Activated naive CD4-positive, alpha-beta T cell treated with anti-CD3 and anti-CD28 coated beads, Interleukin-2, amount 10 ng/mL, durations not matched to agents 7 days and 5 days (primary cell): ENCODE data around the gene CENPX.
"Not testable (repeated sequence)": the region's sequence is repeated elsewhere in the genome, so short reads cannot be mapped to it uniquely, and the experiment has no call there.

Experiments
- CTCF ChIA-PET: fragments of 350-600 bp; sonication (Branson Sonifier 250); formaldehyde crosslinking; loops from one replicate; lab custom pipeline; 2021; ENCODE audit warnings: antibody characterized with exemption; lab: Charles Lee
- DNase-seq: peaks from one replicate; pipeline ENCODE4 v3.0.0-alpha.2; 2020
- H3K27ac Mint-ChIP-seq: one replicate; pipeline ENCODE4 v1.8.0; 2021; ENCODE audit warnings: mild to moderate bottlenecking, moderate library complexity, mixed read lengths
- H3K27me3 Mint-ChIP-seq: one replicate; pipeline ENCODE4 v1.8.0; 2021; ENCODE audit warnings: mild to moderate bottlenecking, mixed read lengths
- H3K36me3 Mint-ChIP-seq: one replicate; pipeline ENCODE4 v1.8.0; 2021; ENCODE audit warnings: mixed read lengths
- H3K4me1 Mint-ChIP-seq: one replicate; pipeline ENCODE4 v1.8.0; 2021; ENCODE audit warnings: mixed read lengths
- H3K4me3 Mint-ChIP-seq: one replicate; pipeline ENCODE4 v1.8.0; 2021; ENCODE audit warnings: mild to moderate bottlenecking, moderate library complexity, mixed read lengths
- H3K9me3 Mint-ChIP-seq: one replicate; pipeline ENCODE4 v1.8.0; 2021; ENCODE audit warnings: mixed read lengths

CENPX gene

DNA sequence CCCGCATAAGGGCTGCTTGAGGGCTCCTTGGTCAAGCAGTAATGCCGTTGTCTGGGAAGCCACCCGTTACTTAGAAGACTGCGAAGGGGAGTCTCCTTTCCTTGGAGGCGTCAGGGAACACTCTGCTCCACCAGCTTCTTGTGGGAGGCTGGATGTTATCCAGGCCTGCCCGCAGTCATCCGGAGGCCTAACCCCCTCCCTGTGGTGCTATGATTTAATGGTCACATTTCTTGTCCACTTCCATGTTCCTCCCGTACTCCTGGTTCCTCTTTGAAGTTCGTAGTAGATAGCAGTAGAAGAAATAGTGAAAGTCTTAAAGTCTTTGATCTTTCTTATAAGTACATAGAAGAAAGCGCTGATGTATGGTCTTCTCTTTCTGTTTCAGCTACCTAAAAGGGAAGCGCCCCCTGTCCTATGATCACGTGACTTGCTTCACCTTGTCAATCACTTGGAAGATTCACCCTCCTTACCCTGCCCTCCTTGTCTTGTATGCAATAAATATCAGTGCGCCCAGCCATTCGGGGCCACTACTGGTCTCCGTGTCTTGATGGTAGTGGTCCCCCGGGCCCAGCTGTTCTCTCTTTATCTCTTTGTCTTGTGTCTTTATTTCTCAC lies 16.2 kb upstream of the CENPX start:
- Mint-ChIP-seq H3K27me3 (peaks cover 18% of the 10 kb centered on the region), H3K4me1 (peaks cover 28% of the 10 kb centered on the region)
- CTCF ChIA-PET, result interaction anchor here (0.9 to 1.3 kb wide), 2 partner anchors 8 to 17 kb away, joined by 3 to 4 read pairs; no protein-coding TSS in a partner anchor
- not testable (repeated sequence) for H3K36me3 Mint-ChIP-seq, H3K4me3 Mint-ChIP-seq, DNase-seq, H3K27ac Mint-ChIP-seq, H3K9me3 Mint-ChIP-seq

DNA sequence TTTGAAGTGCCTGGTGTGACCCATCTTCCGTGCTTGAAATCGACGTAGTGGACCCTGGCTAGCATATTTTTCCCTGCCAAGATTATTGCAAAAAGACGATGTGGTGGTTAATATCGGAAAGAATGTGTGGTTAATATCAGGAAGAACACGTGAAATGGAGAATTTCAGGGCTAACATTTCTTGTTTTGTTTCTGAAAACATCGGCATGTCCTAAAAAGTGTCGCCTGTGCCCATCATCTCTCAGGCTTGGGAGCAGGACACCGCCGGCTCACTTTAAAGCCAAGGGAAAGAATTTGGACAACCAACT lies 15.2 kb upstream of the CENPX start:
- Mint-ChIP-seq H3K4me3 (peak overlapping the region; percentile 87), H3K27ac (peak overlapping the region; percentile 98), H3K27me3 (peaks cover 24% of the 10 kb centered on the region), H3K9me3 (no peaks in the 10 kb centered on the region), H3K4me1 (peaks cover 28% of the 10 kb centered on the region), H3K36me3 (peaks cover 4% of the 10 kb centered on the region)
- CTCF ChIA-PET, result interaction anchor here (0.7 to 1.5 kb wide), 12 partner anchors 10 to 198 kb away, joined by 3 to 10 read pairs (median 4); partner anchors contain the start of genes CENPX, LRRC45, MAFG and NOTUM
- DNase-seq, result no peak

DNA sequence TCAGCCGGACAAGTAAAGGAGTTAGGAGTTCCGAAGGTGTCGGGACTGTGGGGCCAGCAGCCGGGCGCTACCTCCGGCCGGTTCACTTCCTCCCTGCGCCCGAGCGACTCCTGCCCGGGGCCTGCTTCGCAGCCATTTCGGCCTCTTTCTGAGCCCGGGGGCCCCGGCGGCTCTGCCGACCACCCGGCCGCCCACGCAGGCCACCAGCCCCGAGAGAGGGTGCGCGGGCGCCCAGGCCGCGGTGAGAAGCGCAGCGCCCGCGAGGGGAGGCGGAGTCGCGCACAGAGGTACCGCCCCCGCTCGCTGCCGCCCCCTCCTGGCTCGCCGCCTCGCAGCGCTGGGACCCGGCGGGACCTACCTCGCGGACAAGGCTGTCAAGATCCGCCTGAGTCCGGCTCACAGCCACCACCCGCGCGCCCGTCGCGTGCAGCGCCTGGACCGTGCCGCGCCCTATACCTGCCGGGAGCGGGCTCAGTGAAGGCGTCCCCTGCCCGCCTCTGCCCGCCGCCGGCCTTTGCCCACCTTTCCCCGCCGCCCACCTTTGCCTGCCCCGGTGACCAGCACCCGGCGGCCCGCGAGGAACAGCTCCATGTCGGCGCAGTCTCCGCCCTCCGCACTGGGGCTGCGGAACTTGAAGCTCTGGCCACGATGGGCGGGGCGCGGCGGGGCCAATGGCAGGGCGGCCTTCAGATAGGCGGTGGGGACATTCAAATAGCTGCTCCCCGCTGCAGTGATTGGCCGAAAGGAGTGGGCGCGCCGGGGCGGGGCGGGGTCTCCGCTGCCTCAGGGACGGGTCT lies 14.6 kb upstream of the CENPX start, which contains the start of gene DCXR:
TSS of gene DCXR (minus strand) at position 606 of the 797 bp plus-strand sequence. CDS start at position 591, 15 bp downstream.
- CTCF ChIA-PET, result interaction anchor here (0.7 to 1.5 kb wide), 13 partner anchors 10 to 198 kb away, joined by 3 to 10 read pairs (median 4); partner anchors contain the start of genes CENPX, LRRC45, MAFG and NOTUM
- Mint-ChIP-seq H3K27me3 (peaks cover 30% of the 10 kb centered on the region), H3K36me3 (peaks cover 4% of the 10 kb centered on the region), H3K4me1 (peaks cover 28% of the 10 kb centered on the region), H3K27ac (peak within 1 kb of the TSS; percentile 98), H3K4me3 (peak within 1 kb of the TSS; percentile 87), H3K9me3 (no peaks in the 10 kb centered on the region)
- peak; percentile 99 for DNase-seq

DNA sequence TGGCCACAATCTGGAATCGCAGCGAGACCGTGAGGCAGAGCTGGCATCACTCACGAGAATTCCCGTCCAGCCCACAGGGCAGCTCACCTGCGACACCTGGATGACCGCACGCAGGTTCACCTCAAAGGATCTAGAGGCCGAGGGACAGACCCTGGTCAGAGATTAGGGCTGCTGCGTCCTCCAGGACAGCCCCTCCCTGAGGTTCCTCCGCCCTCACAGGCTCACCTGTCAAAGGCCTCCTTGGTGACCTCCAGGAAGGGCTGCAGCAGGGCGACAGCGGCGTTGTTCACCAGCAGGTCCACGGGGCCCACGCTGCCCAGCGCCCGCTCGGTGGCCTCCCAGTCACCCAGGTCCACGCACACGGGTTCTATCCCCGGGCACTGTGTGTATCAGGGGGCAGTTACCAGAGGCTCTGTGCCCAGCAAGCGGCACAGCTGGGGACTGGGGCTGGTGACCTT lies 14.0 kb upstream of the CENPX start:
- Mint-ChIP-seq H3K36me3 (peaks cover 4% of the 10 kb centered on the region), H3K27ac (peak overlapping the region; percentile 52), H3K27me3 (peaks cover 32% of the 10 kb centered on the region), H3K4me1 (peaks cover 28% of the 10 kb centered on the region), H3K4me3 (peak overlapping the region; percentile 87), H3K9me3 (no peaks in the 10 kb centered on the region)
- CTCF ChIA-PET, result interaction anchor here (1.1 kb wide), 1 partner anchor 14 kb away, joined by 3 read pairs; no protein-coding TSS in a partner anchor
- DNase-seq, result no peak

DNA sequence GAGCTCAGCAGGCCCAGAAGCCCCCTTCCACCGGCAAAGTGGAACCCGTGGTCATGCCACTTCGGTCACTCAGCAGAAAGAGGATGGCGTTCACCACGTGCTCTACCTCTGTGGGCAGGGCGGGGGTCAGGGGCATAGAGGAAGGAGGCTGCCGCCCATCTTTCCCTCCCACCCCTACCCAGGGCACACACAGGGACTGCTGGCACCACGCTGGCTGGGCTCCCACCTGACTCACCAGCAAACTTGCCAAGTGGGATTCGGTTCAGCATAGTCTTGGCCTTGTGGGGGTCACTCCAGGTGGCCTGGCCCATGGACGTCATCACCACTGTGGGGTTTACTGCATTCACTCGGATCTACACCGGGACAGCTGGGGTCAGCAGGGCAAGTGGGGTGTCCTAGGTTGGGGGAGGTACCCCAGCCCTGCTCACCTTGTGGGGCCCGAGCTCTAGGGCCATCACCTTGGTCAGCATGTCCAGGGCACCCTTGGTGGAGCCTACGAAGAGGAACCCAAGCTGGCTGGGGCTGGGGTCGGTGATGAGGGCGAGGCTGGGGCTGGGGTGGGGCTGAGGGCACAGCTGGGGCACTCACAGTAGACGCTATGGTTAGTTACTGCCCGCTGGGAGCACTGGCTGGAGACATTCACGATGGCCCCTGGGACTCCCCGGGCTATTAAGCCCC lies 13.4 kb upstream of the CENPX start:
- CTCF ChIA-PET, result interaction anchor here (1.1 kb wide), 1 partner anchor 14 kb away, joined by 3 read pairs; no protein-coding TSS in a partner anchor
- no peaks in the 10 kb centered on the region for H3K9me3 Mint-ChIP-seq
- DNase-seq, result no peak
- H3K27ac Mint-ChIP-seq, result no peak overlapping the region
- H3K4me1 Mint-ChIP-seq, result peaks cover 28% of the 10 kb centered on the region
- peak overlapping the region; percentile 87 for H3K4me3 Mint-ChIP-seq
- H3K27me3 Mint-ChIP-seq, result peaks cover 27% of the 10 kb centered on the region
- peaks cover 4% of the 10 kb centered on the region for H3K36me3 Mint-ChIP-seq

DNA sequence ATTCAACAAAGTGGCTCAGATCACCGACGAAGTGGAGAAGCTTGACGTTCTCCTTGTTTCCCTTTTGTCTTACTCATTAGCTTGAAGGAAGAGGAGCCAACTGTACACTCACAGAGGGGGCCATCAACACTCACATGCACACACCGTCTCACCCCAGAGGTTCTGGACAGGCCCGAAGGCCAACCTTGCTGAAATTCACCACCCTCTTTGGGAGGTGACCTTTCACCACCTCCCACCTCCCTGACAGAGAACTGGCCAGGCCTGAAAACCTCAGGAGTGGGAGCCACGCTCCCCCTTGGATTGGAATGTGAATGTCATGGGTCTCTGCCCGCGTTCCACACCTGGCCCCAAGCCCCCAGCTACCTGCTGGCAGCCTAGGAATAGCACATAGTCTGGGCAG lies 12.8 kb upstream of the CENPX start:
- Mint-ChIP-seq H3K27me3 (peaks cover 25% of the 10 kb centered on the region), H3K4me1 (peaks cover 30% of the 10 kb centered on the region), H3K9me3 (no peaks in the 10 kb centered on the region), H3K27ac (peak overlapping the region; percentile 67), H3K4me3 (peak overlapping the region; percentile 87), H3K36me3 (peaks cover 4% of the 10 kb centered on the region)
- no peak for DNase-seq
- CTCF ChIA-PET, result no interaction called here

DNA sequence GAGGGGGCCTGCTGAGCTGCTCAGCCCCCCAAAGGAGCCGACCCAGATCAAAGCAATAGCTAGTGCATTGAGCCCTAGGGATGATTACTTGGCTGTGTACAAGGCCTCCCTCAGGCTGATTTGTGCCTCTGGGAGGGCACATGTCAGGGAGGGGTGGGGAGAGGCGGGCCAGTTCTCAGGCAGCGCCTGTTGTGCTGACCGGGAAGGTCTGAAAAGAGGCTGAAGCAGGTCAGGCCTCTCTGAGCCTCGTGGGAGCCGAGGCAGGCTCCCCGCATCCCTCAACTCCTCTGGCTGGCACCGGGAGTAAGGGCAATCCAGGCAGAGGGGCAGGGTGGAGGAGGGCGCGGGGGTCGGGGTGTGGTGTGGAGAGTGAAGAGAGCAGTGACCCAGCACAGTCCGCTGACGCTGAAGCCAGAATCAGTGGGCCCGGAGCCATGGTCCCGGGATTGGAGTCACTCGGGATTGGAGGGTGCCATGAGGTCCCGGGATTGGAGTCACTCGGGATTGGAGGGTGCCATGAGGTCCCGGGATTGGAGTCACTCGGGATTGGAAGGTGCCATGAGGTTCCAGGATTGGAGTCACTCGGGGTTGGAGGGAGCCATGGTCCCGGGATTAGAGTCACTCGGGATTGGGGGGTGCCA lies 11.8 kb upstream of the CENPX start:
- H3K4me3 Mint-ChIP-seq, result no peak overlapping the region
- H3K27me3 Mint-ChIP-seq, result peaks cover 20% of the 10 kb centered on the region
- H3K27ac Mint-ChIP-seq, result no peak overlapping the region
- H3K9me3 Mint-ChIP-seq, result no peaks in the 10 kb centered on the region
- no peak for DNase-seq
- peaks cover 33% of the 10 kb centered on the region for H3K4me1 Mint-ChIP-seq
- CTCF ChIA-PET, result no interaction called here
- peaks cover 6% of the 10 kb centered on the region for H3K36me3 Mint-ChIP-seq

DNA sequence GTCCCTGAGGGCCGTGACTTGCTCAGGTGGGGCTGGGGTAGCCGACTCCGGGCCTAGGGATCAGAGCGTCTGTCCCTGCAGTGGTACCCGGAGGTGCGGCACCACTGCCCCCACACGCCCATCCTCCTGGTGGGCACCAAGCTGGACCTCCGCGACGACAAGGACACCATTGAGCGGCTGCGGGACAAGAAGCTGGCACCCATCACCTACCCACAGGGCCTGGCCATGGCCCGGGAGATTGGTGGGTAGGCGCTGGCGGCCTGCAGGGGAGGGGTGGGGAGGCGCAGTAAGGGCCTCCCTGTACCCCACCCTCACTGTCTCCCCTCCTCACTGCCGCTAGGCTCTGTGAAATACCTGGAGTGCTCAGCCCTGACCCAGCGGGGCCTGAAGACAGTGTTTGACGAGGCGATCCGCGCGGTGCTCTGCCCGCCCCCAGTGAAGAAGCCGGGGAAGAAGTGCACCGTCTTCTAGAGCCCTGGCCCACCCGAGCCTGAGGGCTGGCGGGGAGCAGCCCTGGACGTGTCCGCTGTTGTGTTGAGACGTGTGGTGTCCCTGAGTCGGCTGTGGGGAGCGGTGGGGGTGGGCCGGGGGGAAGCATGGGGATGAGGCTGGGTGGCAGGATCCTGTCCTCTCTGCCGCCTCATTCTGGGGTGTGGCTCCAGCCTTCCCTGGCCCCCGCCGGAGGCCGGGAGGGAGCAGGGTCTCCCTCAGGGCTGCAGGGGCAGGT lies 10.8 kb upstream of the CENPX start:
- Mint-ChIP-seq H3K27me3 (peaks cover 18% of the 10 kb centered on the region), H3K4me1 (peaks cover 26% of the 10 kb centered on the region), H3K9me3 (no peaks in the 10 kb centered on the region), H3K36me3 (peaks cover 11% of the 10 kb centered on the region), H3K27ac (no peak overlapping the region), H3K4me3 (no peak overlapping the region)
- CTCF ChIA-PET, result no interaction called here
- no peak for DNase-seq

DNA sequence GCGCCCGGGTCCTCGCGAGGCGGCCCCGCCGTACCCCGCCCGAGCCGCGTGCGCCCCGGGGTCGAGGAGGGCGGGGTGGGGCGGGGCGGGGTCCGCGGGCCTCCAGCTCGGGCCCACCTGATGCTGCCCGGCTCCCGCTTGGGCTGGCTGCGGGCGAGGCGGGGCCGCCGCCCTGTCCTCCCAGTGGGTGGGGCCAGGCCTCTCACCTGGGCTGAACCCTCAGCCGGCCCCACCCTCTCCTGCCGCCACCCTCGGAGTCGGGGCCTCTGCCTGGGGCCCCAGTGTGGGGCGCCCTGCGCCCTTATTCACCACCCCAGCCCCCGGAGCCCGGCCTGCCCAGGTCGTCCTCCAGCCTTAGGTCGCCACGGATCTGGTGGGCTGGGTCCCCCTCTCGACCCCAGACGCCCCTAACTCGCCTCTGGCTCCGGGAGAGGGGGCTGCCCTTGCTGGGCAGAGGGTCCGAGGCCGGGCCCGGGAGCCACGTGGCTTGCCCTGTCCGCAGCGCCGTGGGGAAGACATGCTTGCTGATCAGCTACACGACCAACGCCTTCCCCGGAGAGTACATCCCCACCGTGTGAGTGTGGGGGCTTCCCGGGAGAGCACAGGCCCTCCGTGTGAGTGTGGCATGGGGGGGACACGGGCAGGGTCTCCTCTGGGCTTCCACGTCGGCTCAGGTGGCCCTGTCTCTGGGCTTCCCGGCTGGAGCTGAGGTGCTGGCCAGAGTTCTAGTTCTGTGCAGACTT lies 9.4 kb upstream of the CENPX start:
- peaks cover 15% of the 10 kb centered on the region for H3K36me3 Mint-ChIP-seq
- H3K4me1 Mint-ChIP-seq, result peaks cover 26% of the 10 kb centered on the region
- H3K27me3 Mint-ChIP-seq, result peaks cover 14% of the 10 kb centered on the region
- H3K4me3 Mint-ChIP-seq, result peak overlapping the region; percentile 45
- H3K9me3 Mint-ChIP-seq, result no peaks in the 10 kb centered on the region
- CTCF ChIA-PET, result interaction anchor here (0.7 to 1.6 kb wide), 3 partner anchors 18 to 122 kb away, joined by 3 to 5 read pairs (median 4); no protein-coding TSS in a partner anchor
- DNase-seq, result peak; percentile 71
- H3K27ac Mint-ChIP-seq, result no peak overlapping the region

DNA sequence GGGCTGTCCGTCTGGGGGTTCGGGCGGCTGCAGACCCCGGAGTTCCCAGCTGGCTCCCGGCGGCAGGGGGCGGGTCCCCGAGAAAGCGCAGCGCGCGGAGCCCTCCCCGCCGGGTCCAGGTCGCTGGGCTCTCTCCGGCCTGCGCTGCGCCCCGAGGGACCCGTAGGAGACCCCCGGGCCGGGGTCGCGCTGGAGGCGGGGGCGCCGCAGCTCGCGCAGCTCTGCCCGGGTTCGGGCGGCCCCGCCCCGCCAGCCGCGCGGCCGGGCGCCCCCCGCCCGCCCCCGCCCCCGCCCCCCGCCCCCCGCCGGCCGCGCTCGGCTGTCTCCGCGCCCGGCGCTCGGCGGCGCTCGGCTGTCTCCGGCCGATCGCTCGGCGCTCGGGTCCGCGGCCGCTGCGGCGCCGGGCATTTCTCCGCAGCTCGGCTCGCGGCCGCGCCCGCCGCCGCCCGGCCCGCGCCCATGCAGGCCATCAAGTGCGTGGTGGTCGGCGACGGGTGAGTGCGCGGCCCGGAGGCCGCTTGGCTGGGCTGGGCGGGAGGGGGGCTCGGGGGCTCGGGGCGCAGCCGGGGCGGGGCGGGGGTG lies 8.7 kb upstream of the CENPX start, which contains the start of gene RAC3:
TSS of gene RAC3 (plus strand) at position 376 of the 582 bp plus-strand sequence. CDS start at position 460, 84 bp downstream.
- no peaks in the 10 kb centered on the region for H3K9me3 Mint-ChIP-seq
- H3K4me1 Mint-ChIP-seq, result peaks cover 28% of the 10 kb centered on the region
- H3K4me3 Mint-ChIP-seq, result peak within 1 kb of the TSS; percentile 78
- peak within 1 kb of the TSS; percentile 76 for H3K27ac Mint-ChIP-seq
- peaks cover 15% of the 10 kb centered on the region for H3K36me3 Mint-ChIP-seq
- peaks cover 14% of the 10 kb centered on the region for H3K27me3 Mint-ChIP-seq
- CTCF ChIA-PET, result interaction anchor here (0.7 to 2.5 kb wide), 4 partner anchors 19 to 125 kb away, joined by 3 to 12 read pairs (median 4); no protein-coding TSS in a partner anchor
- no peak for DNase-seq

DNA sequence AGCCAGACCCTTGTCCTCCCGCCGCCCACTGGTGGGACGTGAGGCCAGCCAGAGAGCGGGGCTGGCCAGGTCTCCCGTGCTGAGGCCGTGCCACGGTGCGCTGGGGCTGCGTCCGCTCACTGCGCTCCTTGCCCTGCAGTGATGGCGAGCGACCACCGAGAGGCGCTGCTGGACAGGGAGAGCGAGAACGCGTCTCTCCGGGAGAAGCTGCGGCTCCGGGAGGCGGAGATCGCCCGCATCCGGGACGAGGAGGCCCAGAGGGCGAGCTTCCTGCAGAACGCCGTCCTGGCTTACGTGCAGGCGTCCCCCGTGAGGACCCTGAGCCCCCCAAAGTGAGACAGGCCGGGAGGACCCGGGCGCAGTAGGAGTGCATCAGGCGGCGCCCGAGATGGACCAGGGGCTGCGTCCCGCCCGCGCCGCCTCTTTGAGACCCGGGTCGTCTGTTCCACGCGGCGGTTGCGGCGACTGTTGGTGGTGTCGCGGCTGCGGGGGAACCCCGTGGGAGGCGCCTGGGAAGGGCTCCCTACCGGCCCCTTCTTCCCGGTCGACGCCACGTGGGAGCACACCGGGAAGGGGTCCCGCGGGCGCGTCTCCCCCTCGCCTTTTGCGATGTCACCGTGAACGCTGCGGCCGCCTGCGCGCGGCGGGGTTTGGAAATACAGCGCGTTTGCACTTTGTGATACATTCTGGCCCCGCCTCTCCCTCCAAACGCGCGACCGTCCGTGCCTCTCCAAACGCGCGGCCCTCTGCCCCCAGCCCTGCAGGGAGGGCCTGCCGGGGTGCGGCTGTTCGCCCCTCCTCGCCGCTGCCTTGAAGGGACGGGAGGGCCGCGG lies 8.0 kb upstream of the CENPX start:
- CTCF ChIA-PET, result interaction anchor here (0.6 to 2.5 kb wide), 18 partner anchors 8 to 319 kb away, joined by 3 to 16 read pairs (median 4); partner anchors contain the start of gene CENPX
- Mint-ChIP-seq H3K4me1 (peaks cover 27% of the 10 kb centered on the region), H3K27me3 (peaks cover 14% of the 10 kb centered on the region), H3K4me3 (peak overlapping the region; percentile 78), H3K36me3 (peaks cover 15% of the 10 kb centered on the region), H3K27ac (peak overlapping the region; percentile 76), H3K9me3 (no peaks in the 10 kb centered on the region)
- peak; percentile 90 for DNase-seq
